ENCODE measurements around the gene APPL2. TPM values are rescaled to one million over a fixed set of nuclear protein-coding genes. Genes with fewer than 3 reads are reported as not detected.

Gene APPL2
- total RNA-seq, 1 donor, result 46.3 TPM

DNA sequence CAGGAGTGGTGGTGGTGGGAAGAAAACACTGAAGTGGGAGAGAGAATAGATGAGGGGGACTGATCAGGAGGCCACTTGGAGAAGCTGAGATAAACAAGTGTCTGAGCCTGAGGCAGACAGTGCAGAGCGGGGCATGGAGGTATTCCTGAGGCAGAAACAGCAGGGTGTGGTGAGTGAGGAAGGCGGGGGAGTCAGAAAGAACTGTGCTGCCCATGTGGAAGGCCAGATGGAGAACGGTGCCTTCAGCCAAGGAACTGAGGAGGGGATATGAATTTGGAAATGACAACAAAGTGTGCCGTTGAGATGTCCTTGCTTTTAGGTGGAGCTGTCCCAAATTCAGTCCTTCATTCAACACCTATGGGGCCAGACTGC is 13.7 kb downstream of the APPL2 start:
- no peaks in the 10 kb centered on the region for H3K27me3 ChIP-seq (ENCODE audit: insufficient read depth, low read length)
- H3K4me3 ChIP-seq (ENCODE audit: low read length), result no peak overlapping the region
- H3K9me3 ChIP-seq (ENCODE audit: low read depth, low read length), result no peaks in the 10 kb centered on the region
- H3K4me1 ChIP-seq (ENCODE audit: insufficient read depth, low read length), result peaks cover 33% of the 10 kb centered on the region

GRCh38 chr12:105221583-105222283 is 14.2 kb downstream of the APPL2 start:
- Histone ChIP-seq H3K9me3 (ENCODE audit: low read depth, low read length) (no peaks in the 10 kb centered on the region), H3K4me1 (ENCODE audit: insufficient read depth, low read length) (peaks cover 32% of the 10 kb centered on the region), H3K4me3 (ENCODE audit: low read length) (no peak overlapping the region), H3K27me3 (ENCODE audit: insufficient read depth, low read length) (no peaks in the 10 kb centered on the region)

- Histone ChIP-seq H3K27me3 (ENCODE audit: insufficient read depth, low read length) (no peaks in the 10 kb centered on the region), H3K4me3 (ENCODE audit: low read length) (no peak overlapping the region), H3K4me1 (ENCODE audit: insufficient read depth, low read length) (peaks cover 24% of the 10 kb centered on the region), H3K9me3 (ENCODE audit: low read depth, low read length) (no peaks in the 10 kb centered on the region)
These were observed 15.1 kb downstream of the APPL2 start for GRCh38 chr12:105220929-105221290.

DNA sequence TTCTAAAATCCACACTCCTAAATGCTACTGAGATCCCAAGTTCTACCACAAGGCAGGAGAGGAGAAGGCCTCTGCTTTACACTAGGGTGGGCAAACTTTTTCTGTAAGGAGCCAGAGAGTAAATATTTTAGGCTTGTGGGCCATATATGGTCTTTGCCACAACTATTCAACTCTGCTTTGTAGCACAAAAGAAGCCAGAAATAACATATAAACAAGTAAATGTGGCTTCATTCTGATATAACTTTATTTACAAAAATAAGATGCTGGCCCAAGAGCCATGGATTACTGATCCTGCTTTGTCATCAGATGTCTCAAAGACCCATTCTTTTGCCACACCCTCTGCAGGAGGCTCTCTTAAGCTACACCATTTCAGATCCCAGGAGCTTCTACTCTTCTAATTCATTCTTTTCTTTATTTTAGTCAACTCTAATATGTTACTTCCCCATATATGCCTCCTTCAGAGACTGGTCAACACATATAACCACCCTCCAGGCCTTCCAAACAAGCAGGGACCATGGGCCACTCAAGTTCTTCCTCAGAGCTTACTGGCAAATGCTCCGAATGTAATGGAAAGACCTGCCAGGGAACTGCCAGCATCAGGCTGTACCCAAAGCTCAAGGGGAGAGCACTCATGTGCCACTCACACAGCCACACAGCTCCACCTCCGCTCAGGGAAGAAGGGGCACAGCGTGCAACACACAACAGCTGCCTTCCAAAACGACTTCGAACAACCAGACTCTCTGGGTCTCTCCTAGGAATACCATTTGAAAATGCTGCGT is 15.6 kb downstream of the APPL2 start:
- Histone ChIP-seq H3K9me3 (ENCODE audit: low read depth, low read length) (no peaks in the 10 kb centered on the region), H3K4me3 (ENCODE audit: low read length) (no peak overlapping the region), H3K27me3 (ENCODE audit: insufficient read depth, low read length) (no peaks in the 10 kb centered on the region), H3K4me1 (ENCODE audit: insufficient read depth, low read length) (peaks cover 20% of the 10 kb centered on the region)

DNA sequence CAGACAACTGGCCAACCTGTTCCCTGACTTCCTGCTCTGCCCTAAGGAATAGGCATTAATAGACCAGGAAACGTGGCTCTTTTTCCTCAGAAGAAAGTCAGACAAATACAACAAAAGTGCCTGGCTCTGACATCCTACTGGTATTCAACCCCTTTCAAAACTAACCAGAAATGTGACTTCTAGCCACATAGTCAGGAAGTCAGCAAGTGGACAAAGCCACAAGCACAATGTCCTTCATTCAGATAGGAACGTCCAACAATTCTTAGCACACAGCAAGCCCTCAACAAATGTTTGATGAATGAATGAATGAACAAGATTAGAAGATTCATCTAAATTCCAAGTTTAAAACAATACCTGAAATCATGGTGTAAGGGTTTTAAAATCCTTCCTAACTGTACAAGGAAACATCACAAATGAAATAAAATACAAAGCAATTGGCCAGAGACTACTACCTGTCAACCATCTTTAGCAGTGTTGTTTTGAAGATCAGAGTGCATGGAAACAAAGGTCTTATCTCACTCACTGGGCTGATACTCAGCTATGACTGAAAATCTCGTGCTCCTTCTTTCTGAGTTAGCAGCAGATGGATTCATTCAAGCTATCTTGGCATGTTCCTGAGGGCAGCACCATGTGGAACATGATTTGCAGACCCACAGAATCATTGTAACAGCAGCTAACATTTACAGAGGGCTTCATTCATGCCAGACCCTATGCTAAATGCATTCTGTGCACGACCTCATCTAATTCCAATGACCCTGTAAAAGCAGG is 16.5 kb downstream of the APPL2 start:
- no peak overlapping the region for H3K4me3 ChIP-seq (ENCODE audit: low read length)

DNA sequence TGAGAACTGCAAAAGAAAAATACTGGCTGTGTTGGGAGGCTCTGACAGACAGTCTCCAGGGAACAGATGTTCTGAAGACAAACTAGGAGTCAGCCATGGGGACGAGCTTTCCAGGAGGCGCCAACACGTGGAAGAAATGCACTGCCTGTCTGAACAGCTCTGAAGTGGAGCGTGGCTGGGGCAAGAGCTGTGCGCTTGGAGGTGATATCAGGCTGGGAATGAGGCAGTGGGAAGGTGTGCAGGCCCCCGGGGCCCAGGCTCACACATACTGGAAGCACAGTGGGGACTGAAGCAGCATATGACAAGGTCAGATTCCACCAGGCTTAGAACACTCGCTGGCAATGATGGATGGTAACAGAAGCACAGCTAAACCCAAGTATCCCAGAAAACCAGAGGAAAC is 17.5 kb downstream of the APPL2 start:
- Histone ChIP-seq H3K9me3 (ENCODE audit: low read depth, low read length) (no peaks in the 10 kb centered on the region), H3K4me3 (ENCODE audit: low read length) (no peak overlapping the region), H3K27me3 (ENCODE audit: insufficient read depth, low read length) (no peaks in the 10 kb centered on the region), H3K4me1 (ENCODE audit: insufficient read depth, low read length) (peaks cover 8% of the 10 kb centered on the region)

More for the DNA sequence above, 16.5 kb downstream of the APPL2 start:
- H3K9me3 ChIP-seq (ENCODE audit: low read depth, low read length), result no peaks in the 10 kb centered on the region
- peaks cover 17% of the 10 kb centered on the region for H3K4me1 ChIP-seq (ENCODE audit: insufficient read depth, low read length)
- no peaks in the 10 kb centered on the region for H3K27me3 ChIP-seq (ENCODE audit: insufficient read depth, low read length)

DNA sequence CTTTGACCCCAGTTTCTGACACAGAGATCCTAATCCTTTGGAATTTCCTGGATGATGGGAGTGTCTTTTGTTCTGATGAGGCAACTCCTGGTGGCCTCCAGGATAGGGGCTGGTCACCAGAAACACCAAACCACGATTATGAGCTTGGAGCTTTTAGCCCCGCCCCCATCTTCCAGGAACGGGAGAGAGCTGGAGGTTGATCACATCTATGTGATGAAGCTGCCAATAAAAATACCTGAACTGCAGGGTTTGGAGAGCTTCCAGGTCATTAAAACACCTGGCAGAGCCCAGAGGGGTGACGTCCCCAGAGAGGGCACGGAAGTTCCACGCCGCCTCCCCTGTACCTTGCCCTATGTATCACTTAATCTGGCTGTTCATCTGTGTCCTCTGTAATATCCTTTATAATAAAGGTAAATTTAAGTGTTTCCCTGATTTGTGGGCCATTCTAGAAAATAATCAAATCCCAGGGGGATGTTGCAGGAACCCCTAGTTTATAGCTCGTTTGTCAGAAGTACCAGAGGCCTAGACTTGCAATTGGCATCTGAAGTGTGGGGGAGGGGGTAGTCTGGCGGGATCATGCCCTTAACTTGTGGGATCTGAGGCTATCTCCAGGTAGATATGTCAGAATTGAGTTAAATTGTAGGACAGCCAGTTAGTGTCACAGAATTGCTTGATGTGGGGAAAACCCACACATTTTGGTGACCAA is 21.2 kb downstream of the APPL2 start:
- H3K9me3 ChIP-seq (ENCODE audit: low read depth, low read length), result no peaks in the 10 kb centered on the region
- no peaks in the 10 kb centered on the region for H3K4me1 ChIP-seq (ENCODE audit: insufficient read depth, low read length)
- no peak overlapping the region for H3K4me3 ChIP-seq (ENCODE audit: low read length)
- H3K27me3 ChIP-seq (ENCODE audit: insufficient read depth, low read length), result no peaks in the 10 kb centered on the region

DNA sequence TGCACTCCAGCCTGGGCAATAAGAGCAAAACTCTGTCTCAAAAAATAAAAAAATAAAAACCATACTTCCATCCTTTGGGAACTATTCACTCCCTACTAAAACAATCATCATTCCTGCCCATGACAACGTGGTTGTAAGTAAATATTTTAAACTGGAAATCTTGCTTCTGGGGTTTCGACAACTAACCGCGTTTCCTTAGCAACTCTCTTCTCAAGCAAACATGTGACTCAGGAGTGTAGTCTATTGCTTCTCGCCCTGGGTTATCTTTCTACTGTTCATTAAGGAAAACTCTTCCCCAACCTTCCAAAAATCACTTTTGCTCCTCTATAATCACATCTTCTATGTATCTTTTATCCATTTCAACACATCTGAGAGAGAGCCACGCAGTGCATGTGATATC is 21.8 kb downstream of the APPL2 start:
- Histone ChIP-seq H3K4me1 (ENCODE audit: insufficient read depth, low read length) (no peaks in the 10 kb centered on the region), H3K4me3 (ENCODE audit: low read length) (no peak overlapping the region), H3K27me3 (ENCODE audit: insufficient read depth, low read length) (no peaks in the 10 kb centered on the region), H3K9me3 (ENCODE audit: low read depth, low read length) (no peaks in the 10 kb centered on the region)

DNA sequence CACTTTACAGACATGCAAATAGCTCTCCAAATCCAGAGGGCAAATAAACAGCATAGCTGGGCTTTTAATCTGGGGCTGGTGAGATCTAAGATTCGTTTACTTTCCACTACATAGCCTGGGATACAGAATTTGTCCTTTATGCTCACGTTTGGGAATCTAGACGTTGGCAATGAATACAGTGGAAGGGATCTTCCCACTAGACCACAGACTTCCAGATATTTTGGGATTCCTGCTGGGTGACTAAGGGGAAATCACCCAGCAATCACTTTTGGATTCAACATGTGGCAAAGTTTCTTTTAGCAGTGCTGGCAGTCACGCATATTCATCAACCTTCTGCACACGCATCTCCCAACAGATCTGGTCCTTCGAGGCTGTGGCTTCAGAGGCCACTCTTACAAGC is 23.5 kb downstream of the APPL2 start:
- Histone ChIP-seq H3K4me1 (ENCODE audit: insufficient read depth, low read length) (no peaks in the 10 kb centered on the region), H3K27me3 (ENCODE audit: insufficient read depth, low read length) (no peaks in the 10 kb centered on the region), H3K9me3 (ENCODE audit: low read depth, low read length) (no peaks in the 10 kb centered on the region), H3K4me3 (ENCODE audit: low read length) (no peak overlapping the region)

DNA sequence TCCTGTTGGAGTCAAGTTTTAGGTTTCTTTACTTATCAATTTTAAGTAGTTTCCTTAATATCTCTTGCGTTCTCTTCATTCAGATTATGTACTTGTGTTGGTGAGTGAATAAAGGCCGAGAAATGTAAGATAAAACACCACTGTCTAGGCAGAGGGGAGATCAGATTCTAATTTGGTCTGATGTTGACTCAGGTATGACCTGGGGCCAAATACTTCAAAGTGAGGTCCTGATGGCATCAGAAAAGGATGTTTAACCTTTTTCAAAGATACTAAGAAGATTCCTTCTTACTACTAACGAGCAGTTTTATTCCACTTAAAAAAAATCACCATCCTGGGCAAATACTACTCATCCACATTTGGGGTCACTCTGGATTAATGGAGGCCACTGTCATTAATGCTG is 26.9 kb downstream of the APPL2 start:
- no peaks in the 10 kb centered on the region for H3K4me1 ChIP-seq (ENCODE audit: insufficient read depth, low read length)
- no peak overlapping the region for H3K4me3 ChIP-seq (ENCODE audit: low read length)
- H3K9me3 ChIP-seq (ENCODE audit: low read depth, low read length), result no peaks in the 10 kb centered on the region

DNA sequence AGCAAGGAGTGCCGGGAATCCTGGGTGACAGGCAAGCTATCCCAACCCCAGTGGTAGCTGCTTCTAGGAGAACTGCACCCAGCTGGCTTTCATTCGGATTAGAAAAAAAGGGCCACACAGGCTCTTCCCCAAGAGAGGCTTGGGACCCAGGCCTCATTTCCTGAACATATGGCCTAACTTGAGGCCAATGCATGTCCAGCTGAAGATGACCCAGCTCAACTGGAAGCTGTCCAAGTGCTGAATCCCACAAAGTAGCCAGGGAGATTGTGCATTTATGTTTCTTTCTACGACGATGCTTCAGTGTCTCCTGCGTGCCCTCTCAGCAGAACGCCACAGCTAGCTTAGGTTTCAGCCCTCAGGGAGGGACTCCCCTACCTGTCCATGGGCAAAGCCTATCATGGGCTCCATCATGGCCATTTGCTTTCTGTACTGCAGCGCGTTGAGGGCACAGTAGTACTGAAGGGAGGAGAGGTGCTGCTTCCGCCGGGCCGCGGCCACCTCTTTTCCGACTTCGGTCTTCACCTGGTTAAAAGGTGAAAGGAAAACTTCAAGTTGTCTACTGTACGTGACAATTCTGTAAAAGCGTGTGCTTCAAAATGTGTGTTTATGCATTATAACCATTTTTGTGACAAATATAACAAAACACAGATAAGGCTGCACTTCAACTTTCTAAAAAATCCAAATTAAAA is 29.1 kb downstream of the APPL2 start:
- no peak overlapping the region for H3K4me3 ChIP-seq (ENCODE audit: low read length)
- no peaks in the 10 kb centered on the region for H3K27me3 ChIP-seq (ENCODE audit: insufficient read depth, low read length)
- no peaks in the 10 kb centered on the region for H3K9me3 ChIP-seq (ENCODE audit: low read depth, low read length)
- H3K4me1 ChIP-seq (ENCODE audit: insufficient read depth, low read length), result no peaks in the 10 kb centered on the region

More for the DNA sequence above, 26.9 kb downstream of the APPL2 start:
- no peaks in the 10 kb centered on the region for H3K27me3 ChIP-seq (ENCODE audit: insufficient read depth, low read length)

DNA sequence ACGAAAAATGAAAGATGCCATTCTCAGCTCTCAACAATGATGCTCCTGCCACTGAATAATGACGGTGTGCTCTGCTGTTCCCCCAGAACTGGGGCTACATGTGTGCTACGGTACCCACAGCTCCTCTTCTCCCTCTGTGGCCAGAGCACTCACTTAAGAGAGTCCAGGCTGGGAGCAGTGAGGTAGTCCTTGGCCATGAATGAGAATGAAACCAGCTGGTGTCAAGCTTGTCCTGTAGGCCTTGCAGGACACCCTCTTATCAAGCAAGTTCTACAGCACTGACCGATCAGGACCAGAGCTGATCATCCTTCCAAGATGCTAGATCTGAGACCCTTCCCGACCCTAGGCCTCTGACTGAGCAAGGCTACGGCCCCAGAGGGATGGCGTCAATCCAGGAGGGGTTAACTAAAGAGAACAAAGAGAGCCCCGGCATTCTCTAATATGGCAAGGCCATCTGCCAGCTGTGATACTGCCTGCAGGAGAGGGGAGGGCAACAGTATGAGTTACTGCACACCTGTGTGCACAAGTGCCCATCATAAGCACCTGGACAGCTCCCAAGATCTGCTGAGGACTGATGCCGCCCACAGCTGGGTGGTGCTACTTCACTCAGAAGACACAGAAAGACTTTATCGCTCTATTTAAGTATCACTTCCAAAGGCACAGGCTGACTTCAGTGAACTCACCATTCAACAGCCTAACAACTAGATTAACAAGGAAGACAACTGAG is 30.5 kb downstream of the APPL2 start:
- Histone ChIP-seq H3K9me3 (ENCODE audit: low read depth, low read length) (no peaks in the 10 kb centered on the region), H3K27me3 (ENCODE audit: insufficient read depth, low read length) (no peaks in the 10 kb centered on the region), H3K4me3 (ENCODE audit: low read length) (no peak overlapping the region)

GRCh38 chr12:105204916-105205315 is 31.1 kb downstream of the APPL2 start:
- Histone ChIP-seq H3K9me3 (ENCODE audit: low read depth, low read length) (no peaks in the 10 kb centered on the region), H3K27me3 (ENCODE audit: insufficient read depth, low read length) (no peaks in the 10 kb centered on the region), H3K4me3 (ENCODE audit: low read length) (no peak overlapping the region), H3K4me1 (ENCODE audit: insufficient read depth, low read length) (no peaks in the 10 kb centered on the region)

More for the DNA sequence above, 30.5 kb downstream of the APPL2 start:
- no peaks in the 10 kb centered on the region for H3K4me1 ChIP-seq (ENCODE audit: insufficient read depth, low read length)

- Histone ChIP-seq H3K9me3 (ENCODE audit: low read depth, low read length) (no peaks in the 10 kb centered on the region), H3K27me3 (ENCODE audit: insufficient read depth, low read length) (no peaks in the 10 kb centered on the region), H3K4me3 (ENCODE audit: low read length) (no peak overlapping the region), H3K4me1 (ENCODE audit: insufficient read depth, low read length) (no peaks in the 10 kb centered on the region)
These were observed 31.8 kb downstream of the APPL2 start for GRCh38 chr12:105204127-105204526.

Data from mononuclear cell (primary cell).